GM19467 (cell line): ENCODE results near the gene RPS14.
A peak's percentile ranks its signal among the peaks of the same experiment; 100 is the strongest.
"Not testable (repeated sequence)": the region's sequence is repeated elsewhere in the genome, so short reads cannot be mapped to it uniquely, and the experiment has no call there.

ENCODE experiments used
- ATAC-seq: cut with Tn5 transposase; IDR thresholded peaks from one replicate; pipeline ENCODE4 v1.9.1; 2021; ENCODE audit warnings: mild to moderate bottlenecking, moderate library complexity; ENCODE audit not compliant: unreplicated experiment

Gene RPS14

DNA sequence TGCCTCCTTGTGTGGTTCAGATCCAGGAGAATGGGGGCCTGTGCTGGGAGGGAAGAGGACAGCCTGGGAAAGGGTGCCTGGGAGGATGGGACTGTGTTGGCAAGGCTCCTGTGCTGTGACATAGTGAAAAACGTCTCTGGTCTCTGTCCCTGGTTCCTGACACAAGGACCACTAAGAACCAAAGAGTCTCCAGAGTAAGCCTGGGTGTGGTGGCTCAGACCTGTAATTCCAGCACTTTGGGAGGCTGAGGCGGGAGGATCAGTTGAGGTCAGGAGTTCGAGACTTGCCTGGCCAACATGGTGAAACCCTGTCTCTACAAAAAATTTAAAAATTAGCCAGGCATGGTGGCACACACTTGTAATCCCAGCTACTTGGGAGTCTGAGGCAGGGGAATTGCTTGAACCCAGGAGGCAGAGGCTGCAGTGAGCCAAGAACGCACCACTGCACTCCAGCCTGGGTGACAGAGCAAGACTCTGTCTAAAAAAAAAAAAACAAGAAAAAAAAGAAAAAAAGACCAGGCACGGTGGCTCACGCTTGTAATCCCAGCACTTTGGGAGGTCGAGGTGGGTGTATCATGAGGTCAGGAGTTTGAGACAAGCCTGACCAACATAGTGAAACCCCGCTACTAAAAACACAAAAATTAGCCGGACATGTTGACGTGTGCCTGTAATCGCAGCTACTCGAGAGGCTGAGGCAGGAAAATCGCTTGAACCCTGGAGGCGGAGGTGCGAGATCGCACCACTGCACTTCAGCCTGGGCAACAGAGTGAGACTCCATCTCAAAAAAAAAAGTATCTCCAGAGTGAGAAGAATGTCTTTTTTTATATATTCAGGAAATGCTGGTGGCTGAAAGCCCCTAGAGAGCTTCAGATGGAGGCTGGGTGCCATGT, 35.4 kb downstream of the RPS14 start:
- not testable (repeated sequence) for ATAC-seq

DNA sequence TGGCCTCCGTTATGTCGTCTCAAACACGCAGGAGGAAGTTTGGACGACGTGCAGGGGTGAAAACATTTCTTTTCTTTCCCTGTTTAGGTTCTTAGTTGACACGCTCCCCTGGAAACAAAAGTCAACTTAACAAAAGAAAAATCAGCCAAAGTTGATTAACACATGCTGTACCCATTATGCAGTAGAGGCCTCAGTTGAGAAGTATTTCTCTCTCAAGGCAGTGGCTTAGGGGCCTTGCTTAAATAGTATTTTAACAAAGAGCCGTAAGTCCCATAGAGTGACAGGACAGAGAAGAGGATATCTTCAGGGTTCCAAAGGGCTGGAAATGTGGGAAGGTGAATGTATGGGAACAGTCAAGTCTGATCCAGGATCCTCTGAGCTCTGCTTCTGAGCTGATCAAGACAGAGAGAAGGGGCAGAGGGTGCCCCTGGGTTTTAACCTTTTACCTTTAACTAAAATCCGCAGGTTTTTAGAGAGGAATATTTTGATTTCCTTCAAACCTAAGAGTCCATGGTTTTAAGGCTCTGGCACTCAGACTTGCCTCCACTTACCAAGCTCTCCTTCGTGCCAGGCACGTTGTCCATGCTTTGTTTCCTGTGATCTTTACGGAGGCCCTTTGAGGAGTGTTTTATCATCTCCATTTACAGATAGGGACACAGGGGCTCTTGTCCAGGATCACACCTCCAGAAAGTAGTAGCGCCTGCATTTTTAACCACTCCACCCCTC, 36.2 kb downstream of the RPS14 start:
- no peak for ATAC-seq

DNA sequence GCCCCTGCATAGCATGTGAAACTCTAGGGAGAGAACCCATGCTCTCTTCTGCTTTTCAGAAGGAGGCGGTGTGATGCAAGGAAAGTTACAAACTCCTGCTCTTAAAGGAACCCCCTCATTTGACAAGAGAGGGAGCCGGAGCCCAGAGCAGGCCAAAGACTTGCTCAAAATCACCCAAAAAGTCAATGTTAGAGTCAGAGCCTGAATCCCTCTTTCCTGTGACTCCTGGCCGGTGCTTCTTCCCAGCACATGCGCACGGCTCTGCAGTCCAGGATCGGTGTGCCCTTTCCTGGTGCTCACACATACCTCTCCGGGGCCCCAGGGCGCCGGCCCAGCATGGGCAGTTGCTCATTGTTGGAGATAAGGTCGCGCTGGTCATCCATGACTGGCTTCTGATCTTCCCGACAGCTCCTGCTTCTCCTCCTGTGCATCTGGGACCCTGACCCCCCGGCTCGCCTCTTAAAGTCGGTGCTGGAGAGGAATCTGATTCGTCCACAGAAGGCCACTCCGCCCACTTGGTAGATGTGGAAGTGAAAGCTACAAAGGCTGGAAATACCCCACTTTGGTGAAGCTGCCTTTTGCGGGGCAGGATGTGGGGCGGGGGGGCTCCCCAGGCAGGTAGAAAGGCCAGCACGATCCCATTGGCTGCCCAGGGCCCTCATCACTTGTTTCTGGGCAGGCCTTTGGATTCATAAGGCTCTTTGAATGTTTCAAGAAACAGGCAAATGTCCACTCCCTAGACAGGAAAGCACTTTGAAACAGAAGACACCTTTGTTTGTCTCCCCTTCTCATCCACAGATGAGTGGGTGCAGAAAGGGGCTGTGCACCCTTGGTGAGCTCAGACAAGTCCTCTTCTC, 37.0 kb downstream of the RPS14 start, which contains the start of gene CD74:
CD74 (minus strand) TSS at position 592 of the 857 bp plus-strand sequence; CDS start at position 431, 161 bp downstream.
- peak; percentile 72 for ATAC-seq

DNA sequence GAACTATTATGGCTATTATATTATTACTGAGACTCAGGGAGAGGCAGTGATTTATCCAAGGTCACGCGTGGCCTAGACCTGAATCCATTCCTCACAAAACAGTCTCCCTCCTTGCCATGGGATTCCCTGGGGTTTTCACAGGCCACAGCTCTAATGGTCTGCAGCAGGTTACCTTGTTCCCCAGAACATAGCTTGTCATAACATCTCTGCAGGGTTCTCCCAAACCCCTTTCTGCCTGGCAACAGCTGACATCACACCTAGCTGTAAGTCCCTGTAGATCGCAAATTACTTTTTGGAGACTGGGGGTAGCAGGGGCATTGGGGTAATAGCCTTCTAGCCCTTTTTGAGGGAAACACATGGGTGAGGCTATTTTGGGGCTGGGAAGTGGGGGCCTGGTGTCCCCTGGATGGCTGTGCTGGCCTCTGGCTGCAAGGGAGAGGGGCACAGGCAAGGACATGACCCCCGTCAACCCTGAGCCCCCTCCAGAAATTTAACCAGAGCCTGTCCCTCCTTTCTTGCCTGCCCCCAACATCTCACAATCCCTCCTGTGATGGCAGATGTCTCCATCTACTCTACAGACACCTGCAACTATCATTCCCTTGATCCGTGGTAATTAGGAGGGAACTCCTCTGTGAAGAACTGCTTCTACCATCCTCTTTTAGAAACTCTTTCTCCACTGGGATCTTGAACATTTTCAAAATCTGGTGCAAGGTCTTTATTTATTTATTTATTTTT, 38.1 kb downstream of the RPS14 start:
- no peak for ATAC-seq

DNA sequence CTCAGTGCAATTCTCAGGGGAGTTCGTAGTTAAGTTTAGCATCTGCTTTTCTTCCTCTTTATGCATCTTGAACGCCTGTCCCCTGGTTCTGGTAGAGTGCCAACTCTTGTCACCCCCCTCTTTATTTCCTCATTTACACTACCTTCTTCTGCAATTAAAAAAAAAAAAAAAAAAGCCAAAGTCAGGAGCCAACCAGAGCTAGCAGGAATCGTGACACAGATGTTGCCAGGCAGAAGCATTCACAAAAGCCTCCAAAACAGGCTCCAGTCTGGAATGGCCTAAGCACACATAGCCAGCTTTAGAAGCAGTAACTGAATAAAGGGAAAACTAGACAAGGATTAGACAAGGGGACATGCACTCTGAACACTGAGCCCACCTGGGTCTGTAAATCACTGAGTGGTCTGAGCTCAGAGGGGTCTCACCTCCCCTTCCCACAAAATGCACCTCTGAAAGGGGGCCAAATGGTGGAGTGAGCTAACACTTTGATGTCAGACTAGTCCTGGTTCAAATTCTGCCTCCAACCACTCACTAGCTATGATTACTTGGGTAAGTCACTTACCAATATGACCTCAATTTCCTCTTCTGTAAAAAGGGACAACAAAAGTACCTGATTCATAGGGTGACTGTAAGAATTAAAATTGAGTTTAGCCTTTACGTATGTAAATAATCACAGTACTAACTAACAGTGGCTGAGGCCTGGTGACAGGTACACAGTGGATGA, 38.9 kb downstream of the RPS14 start:
- ATAC-seq = no peak

DNA sequence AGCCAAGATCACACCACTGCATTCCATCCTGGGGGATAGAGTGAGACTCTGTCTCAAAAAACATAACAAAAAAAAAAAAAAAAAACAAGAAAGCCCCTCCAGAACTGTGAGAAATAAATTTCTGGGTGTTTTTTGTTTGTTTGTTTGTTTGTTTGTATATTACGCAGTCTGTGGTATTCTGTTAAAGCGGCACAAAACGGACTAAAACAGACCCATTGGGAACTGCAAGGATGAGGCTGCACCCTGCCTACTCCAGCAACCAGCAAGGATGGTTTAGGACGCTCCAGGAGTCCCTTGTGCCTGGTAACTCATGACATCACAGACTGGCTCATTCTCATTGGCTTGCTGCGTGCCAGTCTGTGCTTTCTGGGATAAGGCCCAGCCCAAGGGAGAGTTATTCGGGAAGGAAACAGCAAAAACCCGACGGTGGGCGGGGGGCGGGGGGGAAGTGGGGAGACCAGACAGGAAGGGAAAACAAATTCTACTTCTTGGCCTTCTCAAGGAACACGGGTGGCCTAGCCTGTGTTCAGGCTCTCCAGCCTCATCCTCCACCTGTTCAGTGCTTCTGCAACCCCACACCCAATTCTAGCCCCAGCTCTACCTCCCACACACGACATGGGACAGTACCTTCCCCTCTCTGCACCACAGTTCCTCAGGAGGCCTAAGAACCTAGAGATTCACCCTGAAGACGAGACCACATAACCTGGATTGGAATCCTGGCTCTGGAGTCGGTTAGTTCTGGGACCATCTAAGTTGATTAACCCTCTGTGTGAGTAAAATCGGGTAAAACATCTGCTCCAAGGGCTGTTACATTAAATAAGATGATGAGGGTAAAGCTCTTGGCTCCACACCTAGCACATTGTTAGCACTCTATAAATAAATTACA, 39.7 kb downstream of the RPS14 start:
- peak; percentile 28 for ATAC-seq

DNA sequence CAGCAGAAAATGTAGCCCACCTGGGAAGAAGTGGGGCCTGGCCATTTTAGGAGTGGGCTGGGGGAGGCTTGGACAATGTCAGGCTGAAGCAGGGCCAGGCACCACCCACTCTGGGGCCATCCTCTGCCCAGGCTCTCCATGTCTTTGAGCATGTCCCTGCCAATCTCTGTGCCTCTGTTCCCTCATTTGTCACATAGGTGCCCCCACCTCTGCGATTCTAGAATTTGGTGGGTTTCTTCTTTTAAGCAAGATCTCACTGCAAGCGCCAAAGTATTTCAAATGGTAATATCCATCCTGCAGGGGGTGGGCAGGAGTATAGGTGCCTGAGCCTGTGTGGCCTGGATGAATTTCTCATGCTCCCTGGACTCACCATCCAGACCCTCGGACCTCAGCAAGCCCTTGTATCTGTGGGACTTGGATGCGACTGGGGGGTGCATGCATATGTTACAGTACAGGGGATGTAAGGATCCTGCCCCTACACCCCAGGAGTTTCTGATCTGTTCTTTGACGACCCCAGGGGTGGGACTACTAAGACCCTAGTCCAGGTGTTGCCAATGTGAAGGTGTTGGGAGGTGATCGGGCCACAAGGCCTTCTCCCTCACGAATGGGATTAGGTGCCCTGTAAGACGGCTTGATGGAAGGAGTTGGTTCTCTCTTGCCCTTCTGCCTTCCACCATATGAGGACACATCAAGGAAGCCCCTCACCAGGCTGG, 41.2 kb downstream of the RPS14 start:
- no peak for ATAC-seq

DNA sequence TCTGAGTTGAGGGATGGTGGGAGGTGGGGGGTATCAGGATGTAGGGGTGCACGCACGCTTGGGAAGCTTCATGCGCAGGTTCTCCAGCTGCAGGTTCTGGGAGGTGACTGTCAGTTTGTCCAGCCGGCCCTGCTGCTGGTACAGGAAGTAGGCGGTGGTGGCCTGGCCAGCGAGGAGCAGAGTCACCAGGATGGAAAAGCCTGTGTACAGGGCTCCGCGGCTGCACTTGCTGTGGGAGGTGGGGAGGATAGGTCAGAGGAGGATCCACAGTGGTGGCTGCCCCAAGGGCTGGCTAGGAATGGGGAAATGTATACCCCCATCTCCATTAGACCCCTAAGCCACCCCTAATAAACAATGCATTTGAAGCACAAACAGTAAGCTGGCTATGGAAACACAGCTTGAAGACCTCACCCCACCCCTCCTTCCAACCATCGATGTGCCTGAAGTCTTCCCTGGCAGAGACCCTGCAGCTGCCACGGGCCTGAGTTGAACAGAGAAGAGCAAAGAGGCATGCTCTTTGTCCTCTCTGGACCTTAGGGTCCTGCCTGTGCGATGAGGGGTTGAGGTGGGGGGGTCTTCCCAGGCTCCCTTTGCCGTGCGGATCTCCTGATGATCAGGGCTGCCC, 42.3 kb downstream of the RPS14 start:
- ATAC-seq = no peak

DNA sequence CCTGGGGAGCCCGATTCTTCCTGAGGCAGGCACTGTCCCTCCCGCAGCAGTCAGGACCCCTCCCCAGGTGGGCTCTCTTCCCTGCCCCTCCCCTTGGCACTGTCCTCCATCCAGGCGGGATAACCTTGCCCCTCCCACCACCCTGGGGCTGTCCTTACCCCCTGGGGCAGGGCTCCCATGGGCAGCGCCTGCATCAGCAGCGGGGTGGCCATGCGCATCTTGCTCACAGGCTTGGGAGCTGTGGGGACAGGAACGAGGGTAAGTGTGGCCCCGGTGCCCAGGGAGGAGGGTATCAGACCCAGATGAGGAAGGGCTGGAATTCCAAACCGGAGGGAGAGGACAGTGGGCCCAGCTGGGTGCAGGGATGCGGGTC, 42.8 kb downstream of the RPS14 start:
- no peak for ATAC-seq

DNA sequence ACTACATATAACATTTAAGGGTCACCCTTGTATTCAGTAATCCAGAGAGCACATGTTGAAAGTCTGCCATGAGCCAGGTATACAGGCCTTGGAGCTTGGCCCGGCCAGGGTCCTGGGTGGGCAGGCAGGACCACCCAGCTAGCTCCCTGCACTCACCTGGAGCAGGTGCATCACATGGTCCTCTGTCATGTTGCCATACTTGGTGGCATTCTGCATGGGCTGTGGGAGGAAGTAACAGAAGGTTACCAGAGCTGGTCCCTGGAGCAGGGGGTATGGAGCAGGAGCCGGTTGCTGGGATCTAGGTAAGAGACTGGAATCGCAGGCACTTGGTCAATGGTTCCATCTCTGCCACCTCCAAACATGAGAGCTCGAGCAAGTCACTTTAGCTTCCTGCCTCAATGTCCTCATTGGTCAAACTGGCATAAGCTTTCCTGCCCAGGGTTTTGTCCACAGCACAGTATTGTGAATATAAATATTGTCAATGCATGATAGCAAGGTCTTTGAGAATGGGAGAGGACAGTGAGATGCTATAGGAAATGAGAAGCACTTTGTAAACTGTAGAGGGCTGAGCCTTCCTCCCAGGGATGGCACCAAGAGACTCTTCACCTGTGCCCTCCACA, 43.3 kb downstream of the RPS14 start:
- ATAC-seq = no peak

DNA sequence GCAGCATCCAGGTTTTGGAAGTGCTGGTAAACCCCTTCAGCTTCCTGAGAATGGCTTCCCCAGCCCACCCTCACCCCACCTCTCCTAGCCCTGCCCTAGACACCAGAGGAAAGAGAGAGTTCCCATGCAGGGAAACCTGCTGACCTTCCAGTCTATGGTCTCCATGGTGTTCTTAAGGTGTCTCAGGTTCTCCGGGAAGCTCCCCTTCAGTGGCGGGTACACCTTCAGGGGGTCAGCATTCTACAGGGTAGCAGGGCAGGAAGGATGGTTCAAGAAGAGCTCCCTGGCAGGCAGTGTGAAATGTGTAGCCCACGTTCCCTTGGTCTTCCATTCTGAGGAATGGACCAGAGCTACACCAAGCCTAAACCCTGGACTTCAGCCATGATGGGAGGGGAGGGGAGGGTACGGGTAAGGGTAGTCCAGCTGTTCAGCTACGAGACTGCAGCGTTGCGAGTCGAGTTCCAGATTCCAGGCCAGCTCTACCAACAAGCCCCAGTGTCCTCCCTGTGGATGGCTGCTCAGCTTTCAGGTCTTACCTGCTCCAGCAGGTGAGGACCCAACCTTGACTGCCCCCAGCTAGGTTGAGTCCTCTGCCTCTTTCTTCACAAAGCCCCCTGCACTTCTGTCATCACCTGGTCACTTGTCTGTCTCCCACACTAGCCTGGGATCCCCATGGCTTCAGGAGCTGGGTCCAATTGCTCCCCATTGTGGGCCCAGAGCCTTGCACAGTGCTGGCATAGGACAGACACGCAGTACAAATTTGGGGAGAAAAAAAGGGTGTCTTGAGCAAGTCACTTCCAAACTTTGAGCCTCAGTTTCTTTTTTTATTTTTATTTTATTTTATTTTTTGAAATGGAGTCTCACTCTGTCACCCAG, 44.4 kb downstream of the RPS14 start:
- ATAC-seq = no peak

DNA sequence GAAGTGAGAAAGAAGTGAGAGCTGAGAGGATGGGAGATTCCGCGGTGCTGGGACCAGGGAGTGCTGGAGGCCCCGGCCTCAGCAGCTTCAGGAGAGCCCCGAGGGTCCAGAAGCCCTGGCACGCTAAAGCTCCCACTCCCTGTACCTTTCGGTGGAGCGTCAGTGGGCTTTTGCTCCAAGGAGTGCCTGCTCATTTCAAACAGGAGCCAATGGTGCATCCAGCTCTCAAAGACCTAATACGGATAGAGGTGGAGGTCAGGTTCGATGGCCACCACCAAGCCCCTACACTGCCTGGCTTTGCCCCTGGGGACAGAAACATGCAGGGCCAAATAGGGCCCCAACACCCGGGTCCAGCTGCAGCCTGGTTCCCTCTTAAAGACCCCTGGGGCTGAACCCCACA, 45.0 kb downstream of the RPS14 start:
- no peak for ATAC-seq

DNA sequence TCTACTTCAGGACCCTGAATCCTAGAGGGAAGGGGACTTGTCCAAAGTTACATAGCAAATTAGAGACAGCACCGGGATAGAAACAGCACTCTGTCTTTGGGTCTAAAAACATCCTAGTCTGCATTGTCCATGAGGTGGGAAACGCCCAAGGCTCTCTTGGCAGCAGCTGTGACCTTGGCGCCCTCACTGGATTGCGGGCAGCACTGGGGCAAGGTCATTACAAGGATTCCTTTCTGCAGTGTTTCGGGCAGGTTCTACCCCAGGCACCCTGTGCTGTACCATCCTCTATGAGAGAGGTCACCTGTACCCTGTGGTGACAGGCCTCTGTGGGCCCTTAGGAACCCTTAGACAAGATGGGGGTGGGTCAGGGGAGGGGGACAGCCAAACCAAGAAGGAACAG, 45.4 kb downstream of the RPS14 start:
- no peak for ATAC-seq

DNA sequence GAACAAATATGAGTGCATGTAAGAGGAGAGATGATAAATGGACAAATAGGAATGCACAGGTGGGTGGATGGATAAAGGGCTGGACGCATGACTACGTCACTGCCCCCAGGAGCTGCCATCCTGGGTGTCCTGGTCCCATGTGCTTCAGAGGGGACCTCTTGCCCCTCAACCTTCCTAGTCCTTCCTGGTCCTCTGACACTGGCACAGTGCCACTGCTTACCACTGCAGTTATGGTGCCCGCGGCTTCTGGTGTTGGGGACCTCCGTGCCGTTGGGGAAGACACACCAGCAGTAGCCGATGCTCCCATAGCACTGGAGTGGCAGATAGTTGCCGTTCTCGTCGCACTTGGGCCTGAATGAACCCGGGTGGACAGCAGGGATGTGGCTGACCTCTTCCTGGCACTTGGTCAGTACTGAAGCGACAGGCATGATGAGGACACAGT, 46.6 kb downstream of the RPS14 start:
- ATAC-seq = no peak

DNA sequence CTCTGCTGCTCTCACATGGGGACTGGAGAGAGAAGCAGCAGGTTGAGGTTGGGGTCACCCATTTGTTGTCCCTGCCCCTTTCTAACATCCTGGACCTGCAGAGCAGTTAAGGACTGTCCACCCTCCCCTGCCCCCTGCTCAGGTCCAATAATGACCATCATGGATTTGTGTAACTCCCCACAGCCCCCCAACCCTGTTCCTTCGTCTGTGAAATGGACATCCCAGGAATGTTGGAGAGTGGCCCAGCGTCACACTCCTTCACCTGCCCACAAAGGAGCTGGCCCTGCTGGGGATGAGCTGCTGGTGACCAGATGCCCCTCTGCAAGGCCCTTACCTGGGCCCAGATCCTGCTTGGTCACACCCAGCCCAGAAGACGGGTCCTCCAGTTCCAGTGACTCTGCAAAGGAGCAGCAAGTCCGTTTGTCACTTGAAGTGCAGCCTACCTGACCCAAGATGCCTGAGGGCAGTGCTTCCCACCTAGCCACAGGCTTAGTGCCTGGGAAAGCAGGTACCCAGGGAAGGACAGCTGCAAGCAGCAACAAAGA, 47.2 kb downstream of the RPS14 start:
- ATAC-seq = no peak
